Esophagus squamous epithelium (tissue), 5 donors: Measurements from ENCODE around the gene CYSTM1. TPM values are rescaled to one million over a fixed set of nuclear protein-coding genes. Genes with fewer than 3 reads are reported as not detected.

Experiments
- DNase-seq: peaks from one replicate; lab custom pipeline; 2025; lab: John Stamatoyannopoulos, UW
- H3K27ac ChIP-seq, 4 donors: fragments of 200-600 bp; sonication (generic); one replicate each; pipeline ENCODE4 v1.5.1; 2016 to 2019; ENCODE audit warnings: mild to moderate bottlenecking in 1 of 4
- H3K27me3 ChIP-seq, 4 donors: fragments of 200-600 bp; sonication (generic); 1 replicate in 3 of 4; 2 replicates in 1 of 4; pipeline versions ENCODE4 v1.5.1 to v1.6.0; 2017 to 2021; ENCODE audit warnings: antibody characterized with exemption in 1 of 4
- H3K36me3 ChIP-seq, 3 donors: fragments of 200-600 bp; sonication (generic); one replicate each; pipeline ENCODE4 v1.5.1; 2016 to 2019
- H3K4me1 ChIP-seq, 3 donors: fragments of 200-600 bp; sonication (generic); one replicate each; pipeline ENCODE4 v1.5.1; 2017 to 2019
- H3K4me3 ChIP-seq, 4 donors: fragments of 200-600 bp; sonication (generic); 1 replicate in 3 of 4; 2 replicates in 1 of 4; pipeline ENCODE4 v1.5.1; 2016 to 2019; ENCODE audit warnings: mild to moderate bottlenecking in 2 of 4, moderate library complexity in 1 of 4
- H3K9me3 ChIP-seq, 3 donors: fragments of 200-600 bp; sonication (generic); one replicate each; pipeline ENCODE4 v1.5.1; 2016 to 2019
- POLR2A ChIP-seq, 4 donors: fragments of 450-650 bp; IDR thresholded peaks; one replicate each; pipeline ENCODE4 v1.6.1; 2017; ENCODE audit warnings: antibody characterized with exemption in 4 of 4, mild to moderate bottlenecking in 4 of 4, moderate library complexity in 3 of 4
- WGBS, 2 donors: methylation state at CpG; one replicate each; pipeline ENCODE4 v1.1.5; 2018; 5-methylcytosine and 5-hydroxymethylcytosine counted together
- intact Hi-C: fragments of 100-400 bp; cut with DNase I; formaldehyde crosslinking; loops from one replicate; pipeline ENCODE4 v1.15.0; 2022
- total RNA-seq, 4 donors: library from RNA; depleted of rRNA; stranded (reverse); fragments of >200 nt; gene quantifications; one replicate each; pipeline ENCODE4 v1.1.0, GENCODE V29; 2016
- TF ChIP-seq, protein P1 (sequence below), 6 experiments: fragments of 450-650 bp in 4 of 6; fragments of 200-600 bp in 2 of 6; sonication (generic) in 2 of 6; IDR thresholded peaks; one replicate each; pipeline ENCODE4 v1.5.1; 2016 to 2019; ENCODE audit warnings: antibody characterized with exemption in 6 of 6, mild to moderate bottlenecking in 4 of 6, moderate library complexity in 4 of 6
- donor health status: DM: yes; HTN: yes; CAD: no.

The CYSTM1 gene, protein sequence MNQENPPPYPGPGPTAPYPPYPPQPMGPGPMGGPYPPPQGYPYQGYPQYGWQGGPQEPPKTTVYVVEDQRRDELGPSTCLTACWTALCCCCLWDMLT
- total RNA-seq = 10 to 100 TPM in 3 of 4 donors, 1 to 10 TPM in 1; 2.6 to 22.5 (median 12.8) TPM

DNA sequence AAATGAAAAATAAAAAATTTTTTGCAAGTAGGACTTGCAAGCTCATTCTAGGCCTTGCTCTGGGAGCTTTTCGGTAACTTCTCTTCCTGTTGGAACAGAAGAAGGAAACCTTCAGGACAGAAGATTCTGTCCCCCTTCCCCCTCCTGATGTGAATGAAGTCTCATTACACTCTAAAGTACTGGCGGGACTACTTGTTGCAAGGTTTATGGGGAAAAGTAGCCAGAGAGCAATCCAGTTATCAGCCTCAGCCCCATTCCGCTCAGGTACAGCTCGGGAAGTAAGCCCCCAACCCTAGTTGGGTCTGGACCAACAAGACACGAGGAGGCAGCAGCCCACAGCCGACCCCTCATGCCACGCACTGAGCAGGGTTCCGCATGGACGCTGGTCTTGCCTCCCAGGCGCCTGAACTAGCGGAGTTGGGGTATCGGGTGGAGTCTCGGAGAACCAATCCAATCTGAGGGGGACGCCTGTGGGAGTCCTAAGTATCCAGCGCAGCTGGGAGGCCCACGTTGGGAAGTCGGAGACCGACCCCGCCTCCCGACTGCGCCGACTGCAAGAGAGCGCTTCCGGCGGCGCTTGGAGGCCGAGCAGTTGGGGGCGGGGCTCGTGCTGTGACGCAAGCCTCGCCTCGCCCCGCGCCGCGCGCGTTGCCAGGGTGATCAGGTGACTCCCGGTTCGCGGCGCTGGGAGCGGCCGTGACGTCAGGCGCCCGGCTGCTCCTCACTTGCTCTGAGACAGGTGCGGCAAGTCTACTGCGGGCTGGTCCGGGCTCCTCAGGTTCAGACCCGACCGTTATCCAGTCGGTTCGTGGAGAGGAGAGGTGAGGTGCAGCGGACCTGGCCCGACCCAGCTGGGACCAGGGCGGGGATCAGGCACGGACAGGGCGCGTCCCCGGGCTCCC is at the start of gene CYSTM1:
CYSTM1 (plus strand) TSS at position 724 of the 902 bp plus-strand sequence. CDS start 19,278 bp downstream, outside the sequence.
- Histone ChIP-seq H3K9me3 (no peaks in the 10 kb centered on the region), H3K4me1 (peaks cover 0 to 37% (median 10%) of the 10 kb centered on the region in 3 donors), H3K27ac (peak within 1 kb of the TSS; percentile 91 to 98 (median 93)), H3K36me3 (no peaks in the 10 kb centered on the region), H3K27me3 (no peaks in the 10 kb centered on the region), H3K4me3 (peak within 1 kb of the TSS; percentile 59 to 90 (median 78))
- intact Hi-C loops = no loop called here
- peak in 3 of 4 donors; percentile 58 to 91 (median 87) for TF ChIP-seq POLR2A (IDR thresholded peaks at IDR 0.05)
- TF ChIP-seq, protein P1, sequence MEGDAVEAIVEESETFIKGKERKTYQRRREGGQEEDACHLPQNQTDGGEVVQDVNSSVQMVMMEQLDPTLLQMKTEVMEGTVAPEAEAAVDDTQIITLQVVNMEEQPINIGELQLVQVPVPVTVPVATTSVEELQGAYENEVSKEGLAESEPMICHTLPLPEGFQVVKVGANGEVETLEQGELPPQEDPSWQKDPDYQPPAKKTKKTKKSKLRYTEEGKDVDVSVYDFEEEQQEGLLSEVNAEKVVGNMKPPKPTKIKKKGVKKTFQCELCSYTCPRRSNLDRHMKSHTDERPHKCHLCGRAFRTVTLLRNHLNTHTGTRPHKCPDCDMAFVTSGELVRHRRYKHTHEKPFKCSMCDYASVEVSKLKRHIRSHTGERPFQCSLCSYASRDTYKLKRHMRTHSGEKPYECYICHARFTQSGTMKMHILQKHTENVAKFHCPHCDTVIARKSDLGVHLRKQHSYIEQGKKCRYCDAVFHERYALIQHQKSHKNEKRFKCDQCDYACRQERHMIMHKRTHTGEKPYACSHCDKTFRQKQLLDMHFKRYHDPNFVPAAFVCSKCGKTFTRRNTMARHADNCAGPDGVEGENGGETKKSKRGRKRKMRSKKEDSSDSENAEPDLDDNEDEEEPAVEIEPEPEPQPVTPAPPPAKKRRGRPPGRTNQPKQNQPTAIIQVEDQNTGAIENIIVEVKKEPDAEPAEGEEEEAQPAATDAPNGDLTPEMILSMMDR (IDR thresholded peaks at IDR 0.05) = peak in 1 of 6 experiments; percentile 23
- 9 to 64% methylated on average over 2 to 18 of the region's 61 CpGs for WGBS, 2 donors
- peak; percentile 82 for DNase-seq

DNA sequence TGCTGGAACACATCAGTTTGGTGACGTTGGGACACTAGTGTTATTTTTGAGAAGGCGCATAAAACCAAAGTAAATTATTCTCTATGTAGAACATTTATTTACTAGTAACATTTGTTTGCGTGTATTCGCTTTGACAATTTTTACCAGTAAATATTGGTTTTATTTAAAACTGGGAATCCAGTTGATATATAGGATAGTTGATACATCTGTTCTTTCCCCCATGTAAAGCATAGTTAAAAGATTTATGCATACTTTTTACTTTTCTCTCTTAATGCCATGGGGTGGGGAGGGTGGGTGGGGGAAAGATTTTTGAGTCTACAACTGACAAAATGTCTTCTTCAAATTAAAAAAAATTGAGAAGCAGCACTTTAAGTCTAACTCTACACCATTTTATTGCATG is 49.4 kb upstream of the CYSTM1 start, which contains the start of gene IGIP:
IGIP (plus strand) TSS at position 301 of the 400 bp plus-strand sequence. CDS start 2,540 bp downstream, outside the sequence.
- DNase-seq = no peak
- H3K4me1 ChIP-seq = peaks cover 0 to 16% (median 0%) of the 10 kb centered on the region in 3 donors
- no peaks in the 10 kb centered on the region for H3K9me3 ChIP-seq
- WGBS, 2 donors = 91 to 96% methylated on average over 4 of the region's 4 CpGs
- H3K27ac ChIP-seq = no peak within 1 kb of the TSS
- no peak within 1 kb of the TSS for H3K4me3 ChIP-seq
- intact Hi-C loops = no loop called here
- H3K27me3 ChIP-seq = no peaks in the 10 kb centered on the region
- TF ChIP-seq, protein P1 (IDR thresholded peaks at IDR 0.05) = no peak
- no peak for TF ChIP-seq POLR2A (IDR thresholded peaks at IDR 0.05)
- H3K36me3 ChIP-seq = no peaks in the 10 kb centered on the region

DNA sequence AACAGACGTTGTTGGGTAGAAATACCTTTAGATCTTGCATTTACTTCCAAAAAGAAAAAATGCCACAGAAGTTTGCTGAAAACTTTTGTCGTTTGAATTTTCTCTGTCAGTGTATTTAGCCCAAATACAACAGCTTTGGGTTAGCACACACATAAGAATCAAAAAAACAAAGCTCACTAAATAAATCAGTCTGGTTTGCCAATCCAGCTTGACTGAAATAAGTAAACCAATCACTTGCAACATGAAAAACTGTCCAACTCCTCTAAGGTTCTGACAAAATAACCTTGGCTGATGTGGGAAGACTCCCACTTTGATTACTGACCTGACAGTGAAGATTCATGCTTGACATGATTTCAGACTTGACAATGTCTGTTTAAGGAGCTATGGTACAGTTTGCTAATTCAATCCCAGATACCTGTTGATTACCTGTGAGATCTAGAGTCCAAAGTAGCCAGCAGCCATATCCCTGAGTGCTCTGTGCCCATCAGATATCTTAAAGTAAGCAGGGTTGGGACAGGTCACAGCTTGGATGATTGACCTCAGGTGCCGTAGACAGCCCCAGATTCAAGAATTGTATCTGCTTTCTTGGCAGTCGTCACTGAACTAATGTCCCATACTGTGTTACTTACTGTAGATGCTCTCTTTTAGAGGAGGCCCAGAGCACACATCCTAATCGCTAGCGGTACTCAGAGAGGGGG is 48.5 kb upstream of the CYSTM1 start:
- no peaks in the 10 kb centered on the region for H3K36me3 ChIP-seq
- TF ChIP-seq, protein P1 (IDR thresholded peaks at IDR 0.05) = no peak
- no peak for TF ChIP-seq POLR2A (IDR thresholded peaks at IDR 0.05)
- H3K27ac ChIP-seq = no peak overlapping the region
- WGBS, 2 donors = 86 to 94% methylated on average over 6 of the region's 6 CpGs
- H3K4me3 ChIP-seq = no peak overlapping the region
- no peaks in the 10 kb centered on the region for H3K9me3 ChIP-seq
- H3K4me1 ChIP-seq = peaks cover 0 to 23% (median 0%) of the 10 kb centered on the region in 3 donors
- H3K27me3 ChIP-seq = no peaks in the 10 kb centered on the region
- intact Hi-C loops = no loop called here
- DNase-seq = no peak

DNA sequence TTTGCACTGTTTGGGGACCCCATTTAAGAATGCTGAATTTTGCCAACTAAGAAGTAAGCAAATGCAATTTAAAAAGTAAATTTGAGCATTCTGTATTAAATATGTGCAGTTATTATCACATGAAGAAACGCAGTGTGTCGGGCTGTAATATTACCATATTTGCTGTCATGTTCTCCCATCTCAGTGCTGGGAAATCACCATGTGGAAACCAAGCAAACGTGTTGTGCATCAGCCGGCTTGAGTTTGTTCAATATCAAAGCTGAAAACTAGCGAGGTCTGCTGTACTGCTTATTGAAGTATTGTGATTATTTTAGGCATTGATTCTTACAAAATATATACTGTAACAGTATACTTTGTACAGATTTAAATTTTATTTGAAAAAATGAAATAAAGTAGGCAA is 46.6 kb upstream of the CYSTM1 start:
- DNase-seq = no peak
- 81 to 86% methylated on average over 5 of the region's 5 CpGs for WGBS, 2 donors
- Histone ChIP-seq H3K9me3 (no peaks in the 10 kb centered on the region), H3K4me3 (no peak overlapping the region), H3K27me3 (no peaks in the 10 kb centered on the region), H3K4me1 (peaks cover 3 to 23% (median 6%) of the 10 kb centered on the region in 3 donors), H3K27ac (no peak overlapping the region), H3K36me3 (no peaks in the 10 kb centered on the region)
- intact Hi-C loops = no loop called here
- TF ChIP-seq, protein P1 (IDR thresholded peaks at IDR 0.05) = no peak
- no peak for TF ChIP-seq POLR2A (IDR thresholded peaks at IDR 0.05)
